NCI-H187 treated with DMSO at 0.1 percent for 48 hours (cell line): ENCODE results near the gene ETV4.

Experiments
- DNase-seq: peaks from one replicate; lab custom pipeline; 2025; lab: John Stamatoyannopoulos, UW

The ETV4 gene

DNA sequence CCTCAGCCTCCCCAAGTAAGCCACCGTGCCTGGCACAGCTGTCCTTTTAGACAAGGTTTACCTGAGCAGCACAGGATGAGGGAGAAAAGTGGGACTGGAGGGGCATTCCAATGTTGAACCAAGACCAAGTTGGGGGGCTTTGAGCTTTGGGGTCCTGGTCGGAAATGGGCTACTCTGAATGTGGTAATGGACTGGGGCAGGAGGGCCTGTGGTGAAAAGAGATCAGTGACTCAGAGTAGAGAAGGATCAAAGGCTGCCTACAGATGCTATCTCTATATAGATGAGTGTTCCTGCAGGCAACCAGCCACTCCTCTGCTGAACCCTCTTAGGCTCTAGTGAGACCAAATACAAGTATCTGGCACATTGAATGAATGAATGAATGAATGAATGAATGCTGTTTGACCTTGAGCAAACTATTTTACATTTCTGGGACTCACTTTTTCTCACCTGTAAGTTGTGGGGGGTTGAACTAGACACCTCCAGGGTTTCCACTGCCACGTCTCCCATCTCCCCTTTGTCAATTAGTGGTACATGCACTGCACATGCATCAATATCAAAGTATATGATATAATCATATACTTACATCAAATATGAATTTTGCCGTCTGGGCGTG lies 26.3 kb upstream of the ETV4 start:
- no peak for DNase-seq

DNA sequence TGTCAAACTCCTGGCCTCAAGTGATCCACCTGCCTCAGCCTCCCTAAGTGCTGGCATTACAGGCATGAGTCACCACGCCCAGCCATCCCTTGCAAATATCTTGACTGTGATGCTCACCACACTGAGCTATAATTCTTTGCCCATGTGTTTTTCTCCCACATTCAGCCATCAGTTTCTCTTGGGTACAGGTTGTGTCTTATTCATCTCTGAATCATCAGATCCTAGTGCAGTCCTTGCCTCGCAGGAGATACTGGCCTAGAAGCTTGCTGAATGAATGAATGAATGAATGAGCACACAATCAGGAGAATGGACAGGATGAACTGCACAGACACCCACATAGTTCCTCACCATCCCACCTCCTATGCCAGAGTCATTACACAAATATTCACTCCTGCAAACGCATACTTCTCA lies 24.4 kb upstream of the ETV4 start:
- no peak for DNase-seq

DNA sequence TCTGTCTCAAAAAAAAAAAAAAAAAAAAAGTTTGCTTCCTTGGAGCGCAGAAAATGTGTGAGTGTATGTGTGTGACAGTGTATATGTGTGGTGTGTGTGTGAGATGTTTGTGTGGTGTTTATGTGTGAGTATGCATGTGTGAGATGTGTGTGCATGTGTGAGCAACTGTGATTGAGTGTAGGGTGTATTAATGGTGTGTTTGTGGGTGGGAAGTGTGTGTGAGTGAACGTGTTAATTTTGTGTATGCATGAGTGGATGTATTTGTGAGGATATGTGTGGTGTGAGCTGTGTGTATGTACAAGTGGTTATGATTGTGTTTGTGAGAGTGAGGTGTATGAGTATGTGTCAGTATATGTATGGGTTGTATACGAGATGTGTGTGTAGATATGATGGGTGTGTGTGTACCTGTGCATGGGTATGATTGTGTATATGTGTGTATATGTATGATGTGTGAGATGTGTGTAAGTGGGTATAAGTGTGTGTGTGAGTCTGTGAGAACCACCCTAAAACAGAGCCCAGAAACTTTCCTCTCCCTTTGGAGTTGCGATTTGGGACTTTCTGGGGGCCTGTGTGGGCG lies 22.5 kb upstream of the ETV4 start:
- no peak for DNase-seq

DNA sequence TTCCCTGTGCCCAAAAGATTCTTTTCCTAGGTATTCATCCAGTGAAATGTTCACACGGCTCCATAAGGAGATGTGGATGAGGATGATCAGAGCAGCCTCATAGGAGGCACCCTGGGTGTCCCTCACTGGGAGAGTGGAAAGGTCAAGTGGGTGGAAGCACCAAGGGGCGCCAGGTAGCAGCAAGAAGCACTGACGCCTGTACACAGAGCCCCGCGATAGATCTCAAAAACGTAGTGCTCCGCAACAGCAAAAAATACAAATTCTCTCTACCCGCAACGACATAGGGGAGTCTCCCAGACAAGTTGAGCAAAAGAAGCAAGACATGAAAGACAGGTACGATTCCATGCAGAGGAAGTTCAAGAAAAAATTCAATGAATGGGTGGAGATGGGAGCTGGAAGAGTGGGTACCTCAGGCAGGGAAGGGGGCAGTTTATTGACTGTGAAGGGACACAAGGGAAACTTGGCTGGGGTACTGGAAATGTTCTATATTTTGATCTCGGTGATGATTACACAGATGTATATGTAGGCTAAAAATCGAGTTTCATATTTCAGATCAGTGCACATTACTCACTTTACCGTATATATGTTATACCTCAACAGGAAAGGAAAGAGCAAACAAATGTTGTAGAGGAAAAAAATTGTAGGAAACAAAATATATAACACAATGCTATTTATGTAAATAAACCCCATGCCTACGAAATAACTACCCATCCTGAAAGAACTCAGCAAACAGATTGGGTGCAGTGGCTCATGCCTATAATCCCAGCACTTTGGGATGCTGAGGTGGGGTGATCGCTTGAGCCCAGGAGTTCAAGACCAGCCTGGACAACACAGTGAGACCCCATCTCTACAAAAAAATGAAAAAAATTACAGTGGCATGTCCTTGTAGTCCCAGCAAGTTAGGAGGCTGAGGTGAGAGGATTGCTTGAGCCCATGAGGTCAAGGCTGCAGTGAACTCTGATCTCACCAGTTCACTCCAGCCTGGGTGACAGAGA lies 17.8 kb upstream of the ETV4 start:
- DNase-seq: no peak

DNA sequence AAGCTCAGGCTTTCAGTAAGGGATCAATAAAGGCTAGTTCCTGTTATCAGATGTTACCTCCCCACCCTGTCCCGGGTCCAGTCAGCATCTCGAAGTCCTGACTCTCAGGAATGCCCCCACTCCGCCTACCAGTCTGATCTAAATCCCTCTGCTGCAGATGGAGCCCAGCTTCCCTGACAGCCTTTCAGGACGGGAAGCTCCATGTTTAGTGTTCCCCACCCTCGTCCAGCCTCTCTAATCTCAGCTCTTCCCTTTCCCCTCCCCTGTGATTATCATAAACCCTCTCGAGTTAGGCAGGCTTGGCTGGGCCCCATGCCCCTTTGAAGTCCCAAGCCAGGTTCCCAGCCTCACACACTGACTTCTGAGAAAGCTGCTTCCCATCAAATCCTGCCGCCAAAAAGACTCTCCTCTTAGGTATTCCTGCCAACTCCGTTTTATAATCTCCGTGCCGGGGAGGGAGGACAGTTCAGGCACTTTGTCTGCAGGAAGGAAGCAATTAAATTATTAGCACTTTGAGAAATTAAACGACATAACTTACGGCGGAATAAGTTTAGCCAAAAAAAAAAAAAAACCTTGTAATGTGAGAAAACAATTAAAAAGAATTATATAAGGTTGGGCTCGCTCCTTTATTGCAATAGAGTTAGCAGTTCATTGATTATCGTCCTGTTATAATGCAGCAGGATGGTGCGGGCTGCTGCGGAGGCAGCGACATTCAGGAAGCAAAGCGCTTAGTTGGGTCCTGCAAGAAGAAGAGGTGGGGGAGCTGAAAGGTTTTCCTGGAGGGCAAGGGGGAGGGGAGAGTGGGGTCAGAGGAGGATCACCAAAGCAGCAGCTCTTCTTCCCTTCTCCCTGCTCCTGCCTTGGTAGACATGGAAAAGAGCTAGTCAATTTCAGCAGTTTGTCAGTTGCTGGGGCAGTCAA lies 16.8 kb upstream of the ETV4 start:
- DNase-seq: no peak

DNA sequence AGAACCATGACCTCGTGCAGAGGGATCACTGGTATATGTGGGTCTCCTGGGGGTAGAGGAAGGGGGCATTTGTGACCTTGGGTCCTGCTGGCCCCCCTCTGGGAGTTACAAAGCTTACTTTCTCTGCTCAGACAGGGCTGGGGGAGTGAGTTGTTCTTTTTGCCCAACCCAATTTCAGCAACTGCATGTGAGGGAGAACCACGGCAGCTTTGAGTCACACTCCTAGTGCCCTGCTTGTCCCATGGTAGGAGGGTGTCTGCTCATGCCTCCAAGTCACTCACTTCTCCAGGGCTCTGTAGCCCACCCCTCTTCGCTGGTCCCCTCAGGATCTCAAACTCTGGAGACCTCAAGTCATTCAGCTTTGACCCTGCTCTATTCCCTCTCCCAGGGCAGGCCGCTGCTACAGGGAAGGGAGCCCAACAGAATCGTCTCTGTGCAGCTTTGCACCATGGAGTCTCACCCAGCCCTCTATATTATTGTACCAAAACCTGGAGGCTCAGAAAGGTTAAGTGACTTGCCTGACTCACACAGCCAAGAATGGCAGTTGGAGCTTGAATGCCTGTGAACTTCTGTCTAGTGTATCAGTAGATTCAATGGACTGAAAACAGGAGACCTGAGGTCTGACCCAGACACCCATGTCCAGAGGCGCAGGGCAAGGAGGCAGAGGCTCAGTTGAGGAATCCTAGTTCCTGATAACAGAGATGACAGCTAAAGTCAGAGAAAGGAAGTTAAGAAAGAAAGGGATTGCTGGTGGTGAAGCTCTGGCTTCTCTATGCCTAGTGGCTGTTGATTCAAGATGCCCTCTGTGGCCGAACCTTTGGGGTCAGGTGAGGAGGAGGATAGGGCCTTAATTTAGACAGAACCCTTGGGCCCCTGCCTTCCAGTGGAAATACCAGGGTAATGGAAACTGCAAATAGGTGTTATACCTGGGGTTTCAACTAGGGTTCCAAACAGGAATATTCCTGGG lies 14.6 kb upstream of the ETV4 start:
- DNase-seq: no peak

DNA sequence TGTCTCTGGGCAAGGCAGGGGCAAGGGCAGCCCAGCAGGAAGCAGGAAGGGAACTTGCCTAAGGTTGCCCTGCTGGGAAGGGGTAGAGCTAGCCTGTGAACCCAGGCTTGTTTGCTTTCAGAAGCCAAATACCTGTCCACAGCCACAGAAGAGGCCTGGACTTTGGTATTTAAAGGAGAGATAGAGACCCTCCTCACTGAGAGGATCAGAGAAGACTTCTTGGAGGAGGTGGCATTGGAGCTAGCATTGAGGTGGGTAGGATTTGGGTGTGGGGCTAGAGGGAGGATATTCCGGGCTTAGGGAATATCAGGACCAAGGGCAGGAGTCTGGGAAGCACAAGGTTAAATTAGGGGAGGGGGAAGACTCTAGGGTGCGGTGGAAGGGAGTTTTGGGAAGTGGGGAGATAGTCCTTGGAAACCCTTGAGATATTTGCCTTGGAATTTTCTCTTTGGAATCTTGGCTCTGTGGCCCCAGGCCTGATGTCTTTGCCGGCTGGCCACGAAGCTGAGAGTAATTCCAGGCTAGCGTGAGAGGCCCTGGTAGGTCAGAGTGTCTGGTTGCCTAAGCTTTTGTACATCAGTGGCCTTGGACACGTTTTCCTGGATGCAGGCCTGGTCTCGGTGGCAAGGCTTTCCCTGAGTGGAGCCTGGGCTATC lies 13.1 kb upstream of the ETV4 start:
- DNase-seq: no peak

DNA sequence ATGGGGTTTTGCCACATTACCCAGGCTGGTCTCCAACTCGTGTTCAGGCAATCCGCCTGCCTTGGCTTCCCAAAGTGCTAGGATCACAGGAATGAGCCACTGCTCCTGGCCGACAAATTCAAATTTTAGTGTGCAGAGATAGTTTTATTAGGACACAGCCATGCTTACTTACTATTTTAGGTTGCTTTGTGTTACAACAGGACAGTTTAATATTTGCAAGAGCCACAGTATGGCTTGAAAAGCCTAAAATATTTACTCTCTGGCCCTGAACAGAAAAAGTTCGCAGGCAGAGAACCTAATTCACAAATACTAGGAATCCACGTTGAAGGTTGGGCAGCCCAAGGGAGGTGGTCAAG lies 12.6 kb upstream of the ETV4 start:
- no peak for DNase-seq

DNA sequence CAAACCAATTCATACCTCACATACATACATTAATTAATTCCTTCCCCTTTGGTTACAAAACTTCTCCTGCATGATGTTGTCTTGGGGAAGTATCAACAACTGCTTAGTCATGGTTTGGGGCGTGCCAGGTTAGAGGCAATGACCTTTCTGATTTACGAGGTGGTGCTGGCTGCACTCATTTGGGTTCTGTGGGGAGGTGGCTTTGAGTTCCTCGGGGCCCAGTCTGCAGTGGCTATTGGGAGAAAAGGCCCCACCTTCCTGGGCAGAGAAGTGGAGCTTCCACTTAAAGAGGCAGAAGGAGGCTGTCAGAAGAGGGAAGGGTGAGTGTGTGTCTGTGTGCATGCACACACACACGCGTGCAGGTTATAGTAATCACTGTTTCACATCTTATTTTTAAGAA lies 10.2 kb upstream of the ETV4 start:
- DNase-seq: no peak

DNA sequence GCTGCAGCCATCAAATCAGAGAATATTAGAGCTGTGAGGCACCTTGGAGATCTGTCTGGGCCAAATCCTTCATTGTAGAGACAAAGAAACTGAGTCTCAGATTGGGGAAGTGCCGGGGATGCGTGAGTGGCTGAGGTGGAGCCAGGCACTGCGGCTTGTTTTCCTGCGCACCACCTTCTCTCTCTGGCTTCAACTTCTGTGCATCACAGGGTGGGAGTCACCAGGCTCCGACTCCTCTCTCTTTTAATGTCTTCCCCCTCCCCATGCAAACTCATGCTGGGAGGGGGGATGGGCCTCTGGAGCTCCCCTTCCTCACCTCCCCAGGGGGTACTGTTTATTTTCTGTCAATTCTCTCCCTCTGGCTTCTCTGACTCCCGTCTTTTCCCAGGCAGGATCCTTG lies 8.7 kb upstream of the ETV4 start:
- no peak for DNase-seq

DNA sequence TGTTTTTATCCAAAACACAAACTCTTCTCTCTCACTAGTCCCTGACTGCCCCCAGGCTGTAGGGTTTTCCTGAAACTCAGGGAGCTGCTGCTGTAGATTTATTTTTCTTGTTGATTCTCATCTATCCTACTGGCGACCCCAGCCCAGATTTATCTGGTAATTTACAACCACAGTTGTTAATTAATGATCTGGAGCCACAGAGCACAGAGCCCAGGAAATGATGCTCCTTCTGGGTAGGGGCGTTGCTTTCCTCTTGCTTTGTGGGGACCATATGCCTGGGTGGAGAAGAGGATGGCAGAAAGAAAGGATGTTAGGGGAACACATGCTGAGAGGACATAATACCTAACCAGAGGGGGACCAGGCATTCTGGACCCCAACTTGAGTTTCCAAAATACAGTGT lies 7.4 kb upstream of the ETV4 start:
- no peak for DNase-seq

DNA sequence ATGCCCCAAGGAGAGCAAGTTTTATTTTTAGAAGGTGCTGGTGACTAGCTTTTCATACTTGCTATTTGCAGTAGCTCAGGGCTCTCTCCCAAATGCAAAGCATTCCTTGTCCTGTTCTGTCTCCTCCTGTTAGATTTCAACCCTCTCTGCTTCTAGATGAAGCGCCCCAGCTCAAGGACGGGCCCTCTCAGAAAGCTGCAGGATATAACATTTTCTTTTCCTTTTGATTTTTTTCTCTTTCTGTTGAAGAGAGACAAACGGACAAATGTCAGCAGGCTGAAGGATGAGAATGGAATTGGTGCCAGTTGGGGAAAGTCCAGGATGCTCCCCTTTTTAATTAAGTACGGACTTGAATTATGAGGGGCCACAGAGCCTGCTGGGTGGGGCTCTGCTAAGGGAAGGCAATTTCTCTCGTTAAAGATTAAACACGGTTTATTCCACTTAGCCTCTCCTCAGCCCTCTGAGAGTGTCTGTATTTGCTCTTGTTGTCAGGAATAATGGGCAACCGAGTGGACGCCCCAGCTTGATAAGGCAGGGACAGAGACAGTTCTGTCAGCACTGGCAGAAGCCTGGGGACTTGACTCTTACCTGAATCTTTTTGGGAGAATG lies 6.2 kb upstream of the ETV4 start:
- DNase-seq: no peak

DNA sequence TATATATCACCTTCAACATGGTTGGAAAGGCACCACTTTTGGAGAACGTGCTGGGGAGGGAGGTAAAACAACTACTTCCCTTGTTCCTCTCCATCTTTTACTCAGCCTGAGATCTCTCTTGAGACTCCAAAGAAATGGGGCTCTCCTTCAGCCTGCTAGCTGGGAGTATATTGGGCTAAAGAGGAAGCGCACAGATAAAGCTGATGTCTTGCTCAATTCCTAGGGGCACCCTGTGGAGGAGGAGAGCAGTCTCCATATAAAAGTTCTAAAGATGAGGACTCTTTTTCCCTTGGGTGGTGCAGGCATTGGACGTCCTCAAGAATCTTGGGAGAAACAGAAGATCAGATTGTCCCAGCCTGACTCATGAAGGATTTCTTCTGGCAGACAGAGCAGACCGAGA lies 4.6 kb upstream of the ETV4 start:
- no peak for DNase-seq

DNA sequence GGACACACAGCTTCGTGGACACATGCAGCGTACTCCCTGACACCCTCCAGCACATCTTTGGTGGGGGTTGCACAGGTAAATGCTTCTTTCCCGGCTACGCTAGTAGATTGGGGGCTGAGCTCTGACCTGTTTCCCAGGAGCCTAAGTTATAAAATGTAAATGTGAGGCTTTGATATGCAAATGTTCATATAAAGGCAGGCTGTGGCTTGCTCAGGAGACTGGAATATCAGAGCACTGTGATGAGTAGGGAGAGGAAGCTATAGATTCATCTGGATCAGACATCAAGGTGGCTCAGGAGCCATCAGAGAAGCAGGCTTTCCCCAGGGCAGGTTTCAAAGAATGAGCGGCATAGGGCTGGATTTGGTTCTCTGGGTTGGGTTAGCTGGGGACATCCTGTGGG lies 3.4 kb upstream of the ETV4 start:
- no peak for DNase-seq

DNA sequence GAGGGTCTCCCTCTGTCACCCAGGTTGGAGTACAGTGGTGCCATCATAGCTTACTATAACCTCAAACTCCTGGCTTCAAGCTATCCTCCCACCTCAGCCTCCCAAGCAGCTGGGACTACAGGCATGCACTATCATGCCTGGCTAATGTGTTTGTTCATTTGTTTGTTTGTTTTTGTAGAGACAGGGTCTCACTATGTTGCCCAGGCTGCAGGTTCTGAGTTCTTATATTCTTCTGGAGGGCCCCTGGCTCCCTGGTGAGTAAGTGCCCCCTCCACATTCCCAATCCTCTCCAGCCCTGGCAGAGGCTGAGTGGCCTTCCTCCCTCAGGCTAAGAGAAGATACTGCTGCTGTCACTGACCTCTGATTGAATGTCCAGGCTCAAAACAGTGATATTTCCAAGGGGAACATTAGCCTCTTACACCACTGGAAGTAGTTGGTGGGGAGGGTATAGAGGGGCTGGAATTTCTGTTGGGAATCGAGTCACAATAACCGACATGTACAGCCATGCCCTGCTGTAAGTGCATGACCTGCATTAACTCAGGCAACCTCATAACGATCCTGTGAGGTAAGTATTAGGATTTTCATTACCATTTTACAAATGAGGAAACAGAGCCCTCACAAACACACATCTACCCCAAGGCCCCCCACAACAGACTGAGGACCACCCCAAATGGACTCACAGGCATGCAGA lies 2.7 kb upstream of the ETV4 start:
- DNase-seq: no peak

DNA sequence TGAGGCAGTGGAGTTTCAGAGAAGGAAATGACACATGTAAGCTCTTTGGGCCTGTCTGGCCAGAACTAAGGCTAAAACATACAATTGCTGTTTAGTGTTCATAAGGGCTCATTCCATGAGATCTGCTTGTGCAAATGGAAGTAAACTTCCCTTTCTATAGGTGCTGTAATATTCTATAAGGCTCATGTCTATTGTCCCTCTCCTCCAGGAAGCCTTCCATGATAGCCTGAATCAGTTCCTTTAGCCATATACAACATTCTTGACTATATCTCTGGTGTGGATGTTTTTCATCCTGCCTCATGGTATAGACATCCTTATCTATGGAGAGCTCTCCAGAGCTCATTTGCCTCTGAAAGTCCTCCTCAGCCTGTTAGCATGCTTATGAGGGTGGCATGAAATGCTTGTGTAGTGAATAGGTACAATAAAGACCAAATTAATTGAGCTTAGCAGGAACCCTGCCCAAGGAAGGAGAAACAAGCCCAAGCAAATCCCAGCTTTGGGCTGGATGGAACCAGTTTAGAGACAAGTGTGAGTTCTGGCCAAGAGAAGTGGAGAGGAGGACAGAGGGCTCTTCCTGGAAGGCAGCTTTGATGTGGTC lies 1.6 kb upstream of the ETV4 start:
- no peak for DNase-seq

DNA sequence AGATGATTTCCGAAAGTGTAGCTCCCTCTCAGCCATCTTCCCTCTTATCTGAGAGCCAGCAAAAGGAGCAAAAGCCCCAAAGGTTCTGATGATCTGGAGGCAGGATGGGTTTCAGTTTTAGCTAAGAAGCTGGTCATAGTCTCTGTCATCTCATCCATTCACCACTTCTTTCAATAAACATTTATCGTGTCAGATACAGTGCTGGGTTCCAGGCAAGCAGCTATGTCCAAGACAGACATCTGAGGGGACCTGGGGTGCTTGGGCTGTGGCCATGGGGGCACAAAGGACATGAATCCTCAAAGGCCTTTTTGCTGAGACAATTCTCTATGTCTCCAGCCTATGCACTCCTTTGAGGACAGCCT lies 1.0 kb upstream of the ETV4 start:
- no peak for DNase-seq

DNA sequence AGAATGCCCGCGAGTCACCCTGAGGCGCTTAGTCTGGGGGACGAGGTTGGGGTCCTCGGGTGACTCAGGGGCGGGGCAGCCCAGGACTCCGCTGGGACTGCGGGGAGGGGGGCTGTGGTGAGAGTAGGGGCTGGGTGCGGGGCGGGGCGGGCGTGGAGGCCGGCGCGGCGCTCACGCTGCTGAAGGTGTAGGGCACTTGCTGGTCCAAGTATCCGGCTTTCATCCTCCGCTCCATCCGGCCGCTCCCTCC lies 832 bp downstream of the ETV4 start:
- DNase-seq: no peak

DNA sequence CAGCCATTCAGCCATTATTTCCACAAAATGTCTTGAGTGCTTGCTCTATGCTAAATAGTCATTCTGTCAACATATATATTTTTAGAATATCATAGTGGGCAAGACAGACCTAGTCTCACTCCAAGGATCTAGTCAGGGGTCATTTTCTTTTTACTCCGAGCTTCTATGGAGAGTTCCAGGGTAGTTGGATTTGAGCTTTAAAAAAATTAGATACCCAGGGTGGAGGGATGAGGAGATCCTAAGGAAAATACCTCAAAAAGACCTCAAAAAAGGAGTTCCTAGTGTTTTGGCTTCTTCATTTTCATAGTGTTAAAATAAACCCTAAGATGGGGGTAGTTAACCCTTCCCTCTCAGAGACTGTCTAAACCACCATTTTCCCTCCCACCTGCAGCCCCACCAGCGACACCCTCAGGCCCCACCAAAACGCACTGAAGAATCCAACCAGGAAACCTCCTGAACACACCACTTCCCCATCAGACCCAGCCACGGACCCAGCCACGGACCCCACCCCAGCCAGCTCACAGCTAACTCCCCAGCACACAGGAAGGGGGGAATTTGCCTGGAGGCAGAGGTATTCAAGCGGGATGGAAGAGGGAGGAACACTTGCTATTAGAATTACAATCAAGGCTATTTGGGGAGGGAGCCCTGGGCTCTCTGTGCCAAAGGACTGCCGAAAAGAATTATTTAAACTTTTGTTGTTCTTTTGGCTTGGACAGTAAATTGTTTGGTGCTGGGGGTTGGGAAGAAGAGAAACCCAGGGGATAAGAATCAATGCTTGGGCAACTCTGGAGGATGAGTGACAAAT lies 2.2 kb downstream of the ETV4 start:
- DNase-seq: no peak
